Tibial artery (tissue), 4 donors: ENCODE results near the gene AGAP1.

Experiments
- DNase-seq, 2 donors: peaks; one replicate each; pipeline ENCODE4 v3.0.0-alpha.2; 2019
- H3K27ac ChIP-seq, 2 donors: fragments of 200-600 bp; sonication (generic) in 1 of 2; 1 replicate in 1 of 2; 2 replicates in 1 of 2; pipeline ENCODE4 v1.5.1; 2018 to 2019; ENCODE audit warnings: mild to moderate bottlenecking in 1 of 2
- H3K27me3 ChIP-seq, 2 donors: fragments of 200-600 bp; sonication (generic) in 1 of 2; one replicate each; pipeline versions ENCODE4 v1.5.1 to v1.6.0; 2016 to 2019
- H3K36me3 ChIP-seq, 3 donors: fragments of 200-600 bp; sonication (generic) in 2 of 3; one replicate each; pipeline ENCODE4 v1.5.1; 2016 to 2019; ENCODE audit warnings: mild to moderate bottlenecking in 2 of 3
- H3K4me1 ChIP-seq, 4 donors: fragments of 200-600 bp; sonication (generic) in 2 of 4; 1 replicate in 3 of 4; 2 replicates in 1 of 4; pipeline ENCODE4 v1.5.1; 2016 to 2019
- H3K4me3 ChIP-seq, 2 donors: fragments of 200-600 bp; sonication (generic) in 1 of 2; 1 replicate in 1 of 2; 2 replicates in 1 of 2; pipeline ENCODE4 v1.5.1; 2018 to 2019; ENCODE audit warnings: mild to moderate bottlenecking in 2 of 2
- H3K9me3 ChIP-seq, 3 donors: fragments of 200-600 bp; sonication (generic) in 1 of 3; one replicate each; pipeline ENCODE4 v1.5.1; 2016 to 2019
- CTCF ChIP-seq, 2 experiments: fragments of 200-600 bp in 1 of 2; fragments of 450-650 bp in 1 of 2; IDR thresholded peaks; one replicate each; pipeline ENCODE4 v1.5.1; 2017 to 2019; ENCODE audit warnings: antibody characterized with exemption in 2 of 2, mild to moderate bottlenecking in 1 of 2, moderate library complexity in 1 of 2
- intact Hi-C: fragments of 100-400 bp; cut with DNase I; formaldehyde crosslinking; loops from one replicate; pipeline ENCODE4 v1.15.0; 2023; ENCODE audit warnings: low total_unique reads

AGAP1 gene

GRCh38 chr2:235824331-235824730 lies 330.5 kb downstream of the AGAP1 start:
- no peak for TF ChIP-seq CTCF (IDR thresholded peaks at IDR 0.05)
- H3K9me3 ChIP-seq = no peaks in the 10 kb centered on the region
- intact Hi-C loops = no loop called here
- H3K4me3 ChIP-seq = no peak overlapping the region
- H3K27me3 ChIP-seq = no peaks in the 10 kb centered on the region
- no peak overlapping the region for H3K27ac ChIP-seq
- DNase-seq = no peak
- H3K36me3 ChIP-seq = peaks cover 0 to 12% (median 12%) of the 10 kb centered on the region in 3 donors
- no peaks in the 10 kb centered on the region for H3K4me1 ChIP-seq

GRCh38 chr2:235825946-235826345 lies 332.1 kb downstream of the AGAP1 start:
- intact Hi-C loops = no loop called here
- no peak for DNase-seq
- H3K4me3 ChIP-seq = no peak overlapping the region
- H3K27me3 ChIP-seq = no peaks in the 10 kb centered on the region
- no peak for TF ChIP-seq CTCF (IDR thresholded peaks at IDR 0.05)
- no peaks in the 10 kb centered on the region for H3K4me1 ChIP-seq
- H3K36me3 ChIP-seq = peaks cover 0 to 22% (median 16%) of the 10 kb centered on the region in 3 donors
- no peak overlapping the region for H3K27ac ChIP-seq
- no peaks in the 10 kb centered on the region for H3K9me3 ChIP-seq

GRCh38 chr2:235826826-235827225 lies 333.0 kb downstream of the AGAP1 start:
- no peaks in the 10 kb centered on the region for H3K9me3 ChIP-seq
- intact Hi-C loops = no loop called here
- no peak overlapping the region for H3K4me3 ChIP-seq
- no peak for DNase-seq
- H3K27ac ChIP-seq = no peak overlapping the region
- no peaks in the 10 kb centered on the region for H3K27me3 ChIP-seq
- TF ChIP-seq CTCF (IDR thresholded peaks at IDR 0.05) = no peak
- no peaks in the 10 kb centered on the region for H3K4me1 ChIP-seq
- H3K36me3 ChIP-seq = peaks cover 0 to 22% (median 16%) of the 10 kb centered on the region in 3 donors

- no peak for TF ChIP-seq CTCF (IDR thresholded peaks at IDR 0.05)
- no peak for DNase-seq
- H3K4me3 ChIP-seq = no peak overlapping the region
- no peaks in the 10 kb centered on the region for H3K9me3 ChIP-seq
- H3K36me3 ChIP-seq = peaks cover 0 to 22% (median 16%) of the 10 kb centered on the region in 3 donors
- no peaks in the 10 kb centered on the region for H3K4me1 ChIP-seq
- intact Hi-C loops = no loop called here
- no peaks in the 10 kb centered on the region for H3K27me3 ChIP-seq
- no peak overlapping the region for H3K27ac ChIP-seq
These were observed 333.7 kb downstream of the AGAP1 start for GRCh38 chr2:235827585-235827992.

- no peak for DNase-seq
- no peaks in the 10 kb centered on the region for H3K27me3 ChIP-seq
- no peak for TF ChIP-seq CTCF (IDR thresholded peaks at IDR 0.05)
- no peak overlapping the region for H3K4me3 ChIP-seq
- no peak overlapping the region for H3K27ac ChIP-seq
- H3K4me1 ChIP-seq = no peaks in the 10 kb centered on the region
- no peaks in the 10 kb centered on the region for H3K9me3 ChIP-seq
- peaks cover 0 to 16% (median 16%) of the 10 kb centered on the region in 3 donors for H3K36me3 ChIP-seq
- intact Hi-C loops = no loop called here
These were observed 335.9 kb downstream of the AGAP1 start for GRCh38 chr2:235829726-235830125.

- peaks cover 0 to 16% (median 16%) of the 10 kb centered on the region in 3 donors for H3K36me3 ChIP-seq
- no peaks in the 10 kb centered on the region for H3K9me3 ChIP-seq
- DNase-seq = no peak
- H3K4me3 ChIP-seq = no peak overlapping the region
- H3K4me1 ChIP-seq = no peaks in the 10 kb centered on the region
- H3K27ac ChIP-seq = no peak overlapping the region
- H3K27me3 ChIP-seq = no peaks in the 10 kb centered on the region
- intact Hi-C loops = no loop called here
- no peak for TF ChIP-seq CTCF (IDR thresholded peaks at IDR 0.05)
These were observed 337.9 kb downstream of the AGAP1 start for GRCh38 chr2:235831755-235832154.
